SH-SY5Y (cell line): ENCODE data around the gene GGCX.

Source experiments
- GATA2 ChIP-seq: IDR thresholded peaks from 2 replicates; pipeline ENCODE4 v1.6.1; 2011; ENCODE audit warnings: mild to moderate bottlenecking, low read depth, low read length
- GATA3 ChIP-seq: IDR thresholded peaks from 2 replicates; pipeline ENCODE4 v1.6.1; 2011; ENCODE audit warnings: low read depth, mild to moderate bottlenecking, low read length, moderate library complexity

GGCX gene

DNA sequence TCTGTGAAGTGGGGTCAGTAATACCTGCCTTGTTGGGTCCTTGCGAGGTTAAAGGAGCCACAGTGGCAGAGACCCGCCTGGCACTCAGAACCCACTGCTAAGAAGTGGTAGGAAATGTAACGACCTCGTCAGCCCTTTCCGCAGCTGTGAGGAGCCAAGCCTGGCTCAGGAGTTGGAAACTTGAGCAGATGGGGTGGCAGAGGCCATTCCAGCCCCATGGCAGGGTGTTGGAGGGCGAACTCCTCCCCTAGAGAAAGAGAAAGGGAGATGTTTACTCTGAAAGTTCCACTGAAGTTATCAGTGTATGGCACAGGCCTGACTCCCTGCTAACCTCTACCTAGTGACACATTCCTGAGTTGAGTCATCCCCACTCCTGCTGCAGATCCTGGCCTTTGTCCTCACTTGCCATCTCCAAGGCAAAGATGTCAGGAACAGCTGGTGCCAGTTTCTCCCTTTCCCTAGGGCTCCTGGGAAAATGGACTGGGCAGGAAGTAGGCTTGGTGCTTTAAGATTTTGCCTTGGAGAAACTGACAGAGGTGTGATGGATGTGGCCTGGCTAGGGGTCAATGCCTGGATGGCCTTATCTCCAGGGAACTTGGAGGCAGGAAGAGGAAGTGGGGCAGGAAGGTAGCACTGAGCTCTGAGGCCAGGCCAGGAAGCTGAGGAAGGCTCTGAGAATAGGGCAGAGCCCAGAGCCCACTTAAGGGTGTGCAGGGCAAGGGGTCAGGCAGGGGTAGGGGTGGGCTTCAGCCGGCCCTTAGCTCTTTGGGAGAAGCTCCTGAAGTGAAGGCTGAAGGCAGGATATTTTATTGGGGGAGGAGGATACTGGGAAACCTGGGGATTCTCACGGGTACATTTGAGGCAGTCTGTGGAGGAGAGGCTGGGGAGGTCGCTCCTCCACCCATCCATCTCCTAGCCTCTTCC, 23.8 kb upstream of the GGCX start:
- TF ChIP-seq GATA2 (no peak), GATA3 (no peak)

DNA sequence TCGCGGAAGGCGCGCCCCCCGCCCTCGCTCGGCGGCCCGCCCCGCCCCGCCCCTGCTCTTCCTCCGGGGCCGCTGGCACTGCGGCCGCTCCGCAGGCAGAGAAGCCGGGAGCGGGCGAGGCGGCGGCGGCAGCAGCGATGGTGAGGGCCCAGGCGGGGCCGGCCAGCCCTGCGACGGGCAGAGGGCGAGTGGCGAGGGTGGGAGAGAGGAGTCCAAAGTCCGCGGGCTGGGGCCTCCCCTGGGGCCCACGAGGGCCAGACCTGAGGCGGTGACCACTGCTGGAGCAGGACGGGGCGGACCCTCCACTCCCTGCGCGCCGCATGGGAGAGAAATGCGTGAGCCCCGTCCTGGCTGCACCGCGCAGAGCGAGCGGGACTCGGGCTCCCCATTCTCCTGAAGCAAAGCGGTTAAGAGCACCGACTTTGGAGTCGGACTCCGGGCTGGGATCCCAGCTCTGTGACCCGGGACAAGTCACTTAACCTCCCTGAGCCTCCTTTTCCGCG, 23.1 kb upstream of the GGCX start, which contains the start of gene VAMP5:
TSS of gene VAMP5 (plus strand) at position 78 of the 503 bp plus-strand sequence. CDS start at position 138, 60 bp downstream.
- TF ChIP-seq GATA2 (no peak), GATA3 (no peak)

DNA sequence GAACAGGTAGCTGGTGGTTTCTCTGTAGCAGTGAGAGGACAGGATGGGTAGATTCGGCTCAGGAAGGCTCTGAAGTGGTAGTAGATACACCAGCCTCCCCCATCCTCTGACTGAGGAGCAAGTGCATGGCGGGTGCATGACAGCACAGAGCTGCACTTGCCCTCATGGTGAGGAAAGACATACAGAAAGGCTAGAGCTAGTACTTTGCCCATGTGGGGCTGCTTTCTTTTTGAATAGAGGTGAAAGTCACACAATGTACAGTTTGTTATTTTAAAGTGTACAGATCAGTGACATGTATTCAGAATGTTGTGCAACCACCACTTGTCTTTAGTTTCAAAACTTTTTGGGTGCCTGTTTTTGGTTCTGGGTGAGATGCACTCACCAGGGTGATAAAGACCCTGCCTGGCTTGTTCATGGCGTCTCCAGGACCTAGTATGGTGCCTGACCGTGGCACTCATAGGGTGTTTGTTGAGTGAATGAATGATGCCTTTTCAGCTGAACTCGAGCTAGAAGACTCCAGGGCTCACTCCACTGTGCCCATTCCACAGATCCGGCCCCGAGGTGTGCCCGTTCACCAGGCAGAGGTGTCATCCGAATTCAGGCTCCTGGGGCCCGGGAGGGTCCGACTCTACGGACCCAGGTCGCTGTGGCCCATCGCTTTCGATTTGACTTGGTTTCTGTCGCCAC, 22.5 kb upstream of the GGCX start:
- TF ChIP-seq GATA2 (no peak), GATA3 (no peak)

DNA sequence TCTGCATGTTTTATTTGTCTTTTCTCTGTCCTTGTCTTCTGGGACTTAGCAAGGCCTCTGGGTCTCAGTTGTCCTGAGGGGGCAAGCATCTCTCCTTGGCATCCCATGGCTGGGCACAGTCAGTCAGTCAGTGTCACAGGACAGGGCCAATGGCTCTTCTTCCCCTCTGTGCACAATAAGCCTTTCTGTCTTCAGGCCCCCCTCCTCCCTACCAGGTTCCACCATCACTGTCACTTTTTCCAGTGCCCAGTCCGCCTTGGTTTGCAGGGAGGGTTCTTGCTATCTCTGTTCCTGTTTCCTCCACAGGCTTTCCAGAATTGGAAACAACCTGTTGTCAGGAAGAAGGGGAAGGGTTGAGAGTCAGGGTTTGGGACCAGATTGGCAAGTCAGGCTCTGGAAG, 21.2 kb upstream of the GGCX start:
- no peak for TF ChIP-seq GATA3
- no peak for TF ChIP-seq GATA2

DNA sequence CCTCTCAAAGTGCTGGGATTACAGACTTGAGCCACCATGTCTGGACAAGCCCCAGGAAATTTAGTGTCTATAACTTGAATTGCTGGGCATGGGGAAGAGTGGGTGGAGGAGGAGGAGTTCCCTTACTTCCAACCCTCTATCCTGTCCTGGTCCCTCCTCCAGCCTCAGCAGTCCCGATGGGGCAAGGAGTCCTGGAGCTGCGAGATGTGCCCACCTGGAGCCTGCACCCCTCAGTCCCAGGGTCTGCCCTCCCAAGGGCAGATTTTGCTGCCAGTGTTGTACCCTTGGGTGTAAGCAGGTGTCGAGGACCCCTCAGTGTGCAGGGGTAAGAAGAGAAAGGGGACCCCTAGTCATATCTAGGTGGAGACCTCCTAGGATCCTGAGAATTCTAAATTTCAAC, 18.9 kb upstream of the GGCX start:
- no peak for TF ChIP-seq GATA2
- no peak for TF ChIP-seq GATA3

DNA sequence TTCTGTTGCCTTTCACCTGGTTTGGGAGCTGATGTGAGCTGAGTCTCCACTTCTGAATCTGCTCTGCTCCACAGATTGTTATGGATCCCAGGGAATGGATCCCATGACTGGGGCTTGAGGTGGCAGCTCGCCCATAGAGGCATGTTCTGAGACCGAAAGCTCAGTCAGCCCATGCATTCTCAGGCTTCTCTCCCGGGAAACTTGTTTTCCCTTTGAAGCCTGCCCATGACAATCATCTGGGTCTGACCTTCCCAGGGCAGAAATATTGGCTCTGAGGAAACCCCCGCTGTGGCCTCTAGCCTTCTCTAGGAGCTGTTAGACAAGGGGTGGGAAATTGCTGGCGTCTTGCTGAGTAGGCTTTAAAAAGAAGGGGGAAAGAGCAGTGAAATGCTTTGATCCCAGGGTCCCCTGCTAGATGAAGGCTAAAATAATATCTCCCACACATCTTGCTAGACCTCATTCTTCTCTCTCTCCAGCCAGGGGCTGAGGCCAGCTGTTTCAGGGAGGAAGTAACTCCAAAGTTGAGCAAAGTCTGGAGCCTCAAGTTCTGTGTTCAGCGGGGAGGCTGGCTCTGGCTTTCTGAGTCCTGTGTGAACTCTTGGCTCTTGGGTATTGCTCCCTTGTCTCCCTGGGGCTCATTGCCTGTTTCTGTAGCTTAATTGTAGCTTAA, 18.1 kb upstream of the GGCX start:
- TF ChIP-seq GATA3: no peak
- no peak for TF ChIP-seq GATA2

DNA sequence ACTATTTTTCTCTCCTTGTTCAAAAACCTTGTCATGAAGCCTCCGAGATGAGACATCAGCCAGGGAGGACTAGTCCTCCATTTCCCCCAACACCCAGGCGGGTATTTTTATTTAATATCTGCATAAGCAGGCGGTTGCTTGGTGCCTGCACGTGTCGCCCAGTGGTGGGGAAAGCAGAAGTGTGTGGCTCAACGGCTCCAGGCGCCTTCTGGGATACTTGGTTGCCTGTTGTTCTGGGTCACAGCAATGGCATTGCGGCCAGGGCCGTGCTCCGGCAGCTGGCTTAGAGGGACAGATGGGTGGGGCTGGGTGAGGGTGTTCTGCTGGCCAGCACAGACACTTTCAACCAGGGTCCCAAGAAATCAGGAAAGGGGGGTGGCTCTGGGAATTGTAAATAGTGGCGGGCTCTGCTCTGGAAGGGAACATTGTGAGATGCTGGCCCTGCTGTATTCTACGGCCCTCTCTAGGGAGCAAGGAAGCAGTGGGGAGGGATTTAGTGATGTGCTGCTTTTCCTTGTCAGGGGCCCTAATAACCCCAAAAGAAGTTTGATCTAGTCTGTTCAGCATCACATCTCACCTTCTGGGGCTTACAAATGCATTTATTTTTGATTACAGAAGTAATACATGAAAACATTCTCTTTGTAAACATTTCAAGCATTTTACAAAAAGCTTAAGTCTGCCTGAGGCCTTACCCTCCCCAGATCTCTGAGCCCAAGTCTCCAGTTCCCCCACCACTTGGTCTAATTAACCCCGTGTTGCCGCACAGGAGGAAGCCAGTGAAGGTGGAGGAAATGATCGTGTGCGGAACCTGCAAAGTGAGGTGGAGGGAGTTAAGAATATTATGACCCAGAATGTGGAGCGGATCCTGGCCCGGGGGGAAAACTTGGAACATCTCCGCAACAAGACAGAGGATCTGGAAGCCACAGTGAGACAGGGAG, 17.2 kb upstream of the GGCX start:
- no peak for TF ChIP-seq GATA2
- TF ChIP-seq GATA3: no peak

DNA sequence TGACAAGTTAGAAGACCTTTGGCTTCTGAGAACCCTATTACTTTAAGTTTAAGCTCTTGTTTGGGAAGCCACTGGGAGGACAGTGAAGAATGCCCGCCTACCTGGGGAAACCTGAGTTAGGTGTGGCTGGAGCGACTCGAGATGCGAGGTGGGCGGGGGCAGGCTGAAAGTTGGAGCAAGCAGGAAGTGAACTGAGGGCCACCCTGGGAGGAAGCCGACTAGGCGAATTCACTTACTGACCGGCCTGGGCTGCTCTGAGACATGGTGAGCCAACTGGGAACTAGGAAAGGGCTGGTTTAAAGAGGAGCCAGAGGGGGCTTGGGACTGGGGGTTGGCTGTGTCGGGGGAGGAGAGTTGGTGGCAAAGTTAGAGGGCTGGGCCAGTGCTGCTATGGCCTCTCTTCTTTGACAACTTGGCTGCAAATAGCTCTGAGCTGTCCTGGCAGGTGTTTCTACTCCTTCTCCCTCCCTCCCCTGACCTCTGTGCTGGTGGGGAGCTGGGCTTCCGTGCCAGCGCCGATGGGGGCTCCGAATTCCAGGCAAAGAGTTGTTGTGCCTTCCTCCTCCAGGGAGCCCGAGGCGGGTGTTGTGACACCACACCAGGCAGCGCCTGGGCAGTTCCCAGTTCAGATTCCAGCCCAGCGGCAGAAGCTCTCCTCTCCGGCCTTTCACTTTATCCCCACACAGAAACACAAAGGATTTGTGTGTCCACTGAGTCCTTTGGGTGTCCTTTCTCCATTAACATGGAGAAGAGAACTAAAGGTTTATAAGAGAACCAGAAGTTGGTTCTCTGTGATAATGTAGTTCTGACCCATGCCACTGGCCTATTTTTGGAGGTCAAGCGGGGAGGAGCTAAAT, 16.3 kb upstream of the GGCX start, which contains the start of gene VAMP8:
TSS of gene VAMP8 (plus strand) at position 201 of the 857 bp plus-strand sequence. CDS start at position 262, 61 bp downstream.
- TF ChIP-seq GATA2 (no peak), GATA3 (no peak)

DNA sequence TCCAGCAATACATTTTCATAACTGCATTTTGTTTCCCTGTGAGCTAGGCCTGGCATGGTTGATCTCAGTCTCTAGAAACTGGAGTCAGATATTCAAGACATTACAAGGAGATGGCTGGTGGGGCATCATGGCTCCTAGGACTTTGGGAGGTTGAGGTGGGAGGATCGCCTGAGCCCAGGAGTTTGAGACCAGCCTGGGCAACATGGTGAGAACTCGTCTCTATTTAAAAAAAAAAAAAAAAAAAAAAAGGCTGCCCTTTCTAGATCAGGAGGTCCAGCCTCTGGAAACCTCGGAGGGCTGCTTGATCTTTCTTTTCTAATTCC, 15.7 kb upstream of the GGCX start:
- TF ChIP-seq GATA3: no peak
- no peak for TF ChIP-seq GATA2

DNA sequence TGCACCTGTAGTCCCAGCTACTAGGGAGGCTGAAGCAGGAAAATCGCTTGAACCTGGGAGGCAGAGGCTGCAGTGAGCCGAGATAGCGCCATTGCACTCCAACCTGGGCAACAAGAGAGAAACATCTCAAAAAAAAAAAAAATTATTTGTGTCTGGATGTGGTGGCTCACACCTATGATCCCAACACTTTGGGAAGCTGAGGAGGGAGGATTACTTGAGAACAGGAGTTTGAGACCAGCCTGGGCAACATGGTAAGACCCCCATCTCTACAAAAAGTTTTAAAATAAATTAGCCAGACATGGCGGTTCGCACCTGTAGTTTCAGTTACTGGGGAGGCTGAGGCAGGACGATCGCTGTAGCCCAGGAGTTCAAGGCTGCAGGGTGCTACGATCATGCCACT, 14.4 kb upstream of the GGCX start:
- no peak for TF ChIP-seq GATA3
- no peak for TF ChIP-seq GATA2

DNA sequence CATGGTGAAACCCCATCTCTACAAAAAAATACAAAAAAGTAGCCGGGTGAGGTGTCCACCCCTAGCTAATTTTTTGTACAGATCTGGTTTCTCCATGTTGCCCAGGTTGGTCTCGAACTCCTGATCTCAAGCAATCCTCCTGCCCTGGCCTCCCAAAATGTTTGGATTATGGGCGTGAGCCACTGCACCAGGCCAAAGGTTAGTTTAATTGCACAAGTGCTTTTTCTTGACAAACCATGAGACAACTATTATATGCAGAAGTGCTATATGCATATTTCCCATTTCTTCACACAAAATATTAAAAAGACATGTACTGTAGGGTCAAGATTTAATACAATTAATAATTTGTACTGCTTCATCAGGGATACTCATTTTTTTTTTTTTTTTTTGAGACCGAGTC, 5.0 kb upstream of the GGCX start:
- no peak for TF ChIP-seq GATA2
- TF ChIP-seq GATA3: no peak

DNA sequence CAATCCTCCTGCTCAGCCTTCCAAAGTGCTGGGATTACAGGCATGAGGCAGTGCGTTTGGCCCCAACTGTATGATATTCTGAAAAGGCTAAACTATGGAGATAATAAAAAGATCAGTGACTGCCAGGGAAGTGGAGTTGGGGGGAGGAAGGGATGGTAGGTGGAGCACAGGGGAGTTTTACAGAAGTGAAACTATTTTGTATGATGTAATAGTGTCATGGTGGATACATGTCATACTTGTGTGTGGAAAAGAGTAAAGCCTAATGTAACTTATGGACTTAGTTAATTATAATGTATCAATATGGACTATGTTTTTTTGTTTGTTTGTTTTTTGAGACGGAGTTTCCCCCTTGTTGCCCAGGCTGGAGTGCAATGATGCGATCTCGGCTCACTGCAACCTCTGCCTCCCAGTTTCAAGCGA, 2.9 kb upstream of the GGCX start:
- no peak for TF ChIP-seq GATA3
- no peak for TF ChIP-seq GATA2
